DND-41 (cell line): ENCODE measurements around the gene SLAIN2.
"Not testable (repeated sequence)": the region's sequence is repeated elsewhere in the genome, so short reads cannot be mapped to it uniquely, and the experiment has no call there.

Source experiments
- ATAC-seq: fragments of 200-7000 bp; cut with Tn5 transposase; 3 replicates; pipeline ENCODE4 v1.9.1; 2021; ENCODE audit warnings: low read depth; ENCODE audit not compliant: insufficient read depth
- DNase-seq: peaks from one replicate; pipeline ENCODE4 v3.0.0-alpha.2; 2020
- H2AFZ ChIP-seq: 2 replicates; pipeline ENCODE4 v1.6.0; 2012; ENCODE audit warnings: low read depth, low read length
- H3K27ac ChIP-seq: 2 replicates; pipeline ENCODE4 v1.5.1; 2012; ENCODE audit warnings: low read length, inconsistent platforms
- H3K27me3 ChIP-seq: fragments of 200-600 bp; sonication (generic); 2 replicates; pipeline ENCODE4 v1.6.0; 2012; ENCODE audit warnings: low read length, mild to moderate bottlenecking, inconsistent platforms; ENCODE audit not compliant: insufficient read depth, poor library complexity
- H3K36me3 ChIP-seq: 2 replicates; pipeline ENCODE4 v1.5.1; 2012; ENCODE audit warnings: low read length, inconsistent platforms; ENCODE audit not compliant: insufficient read depth
- H3K4me1 ChIP-seq: 2 replicates; pipeline ENCODE4 v1.5.1; 2012; ENCODE audit warnings: mild to moderate bottlenecking, low read length; ENCODE audit not compliant: insufficient read depth
- H3K4me2 ChIP-seq: 2 replicates; pipeline ENCODE4 v1.6.0; 2012; ENCODE audit warnings: mild to moderate bottlenecking, moderate library complexity, low read length, inconsistent platforms; ENCODE audit not compliant: insufficient read depth
- H3K4me3 ChIP-seq, 2 experiments: fragments of 200-600 bp in 1 of 2; shearing (Covaris generic) in 1 of 2; 2 replicates each; pipeline ENCODE4 v1.5.1; 2012 to 2016; ENCODE audit warnings: inconsistent platforms in 2 of 2, low read length in 2 of 2, mild to moderate bottlenecking in 2 of 2, low read depth in 1 of 2, moderate library complexity in 1 of 2
- H3K79me2 ChIP-seq: 2 replicates; pipeline ENCODE4 v1.6.0; 2012; ENCODE audit warnings: low read length, inconsistent platforms; ENCODE audit not compliant: insufficient read depth
- H3K9ac ChIP-seq: 2 replicates; pipeline ENCODE4 v1.6.0; 2012; ENCODE audit warnings: low read depth, mild to moderate bottlenecking, inconsistent platforms, low read length, moderate library complexity
- H3K9me3 ChIP-seq: 2 replicates; pipeline ENCODE4 v1.5.1; 2012; ENCODE audit warnings: low read length, moderate library complexity, mild to moderate bottlenecking, inconsistent platforms; ENCODE audit not compliant: insufficient read depth, severe bottlenecking
- H4K20me1 ChIP-seq: 2 replicates; pipeline ENCODE4 v1.6.0; 2012; ENCODE audit warnings: low read length; ENCODE audit not compliant: insufficient read depth
- EZH2 ChIP-seq: IDR thresholded peaks from 3 replicates; pipeline ENCODE4 v1.6.1; 2012; ENCODE audit warnings: borderline replicate concordance, low read depth, mild to moderate bottlenecking, moderate library complexity, low read length, inconsistent platforms; ENCODE audit not compliant: severe bottlenecking
- TF ChIP-seq, protein P1 (sequence below): IDR thresholded peaks from 2 replicates; pipeline ENCODE4 v1.5.1; 2012; ENCODE audit warnings: borderline replicate concordance, low read length, moderate library complexity, mild to moderate bottlenecking; ENCODE audit not compliant: poor library complexity, severe bottlenecking; ENCODE audit errors: extremely low read depth

Gene SLAIN2

DNA sequence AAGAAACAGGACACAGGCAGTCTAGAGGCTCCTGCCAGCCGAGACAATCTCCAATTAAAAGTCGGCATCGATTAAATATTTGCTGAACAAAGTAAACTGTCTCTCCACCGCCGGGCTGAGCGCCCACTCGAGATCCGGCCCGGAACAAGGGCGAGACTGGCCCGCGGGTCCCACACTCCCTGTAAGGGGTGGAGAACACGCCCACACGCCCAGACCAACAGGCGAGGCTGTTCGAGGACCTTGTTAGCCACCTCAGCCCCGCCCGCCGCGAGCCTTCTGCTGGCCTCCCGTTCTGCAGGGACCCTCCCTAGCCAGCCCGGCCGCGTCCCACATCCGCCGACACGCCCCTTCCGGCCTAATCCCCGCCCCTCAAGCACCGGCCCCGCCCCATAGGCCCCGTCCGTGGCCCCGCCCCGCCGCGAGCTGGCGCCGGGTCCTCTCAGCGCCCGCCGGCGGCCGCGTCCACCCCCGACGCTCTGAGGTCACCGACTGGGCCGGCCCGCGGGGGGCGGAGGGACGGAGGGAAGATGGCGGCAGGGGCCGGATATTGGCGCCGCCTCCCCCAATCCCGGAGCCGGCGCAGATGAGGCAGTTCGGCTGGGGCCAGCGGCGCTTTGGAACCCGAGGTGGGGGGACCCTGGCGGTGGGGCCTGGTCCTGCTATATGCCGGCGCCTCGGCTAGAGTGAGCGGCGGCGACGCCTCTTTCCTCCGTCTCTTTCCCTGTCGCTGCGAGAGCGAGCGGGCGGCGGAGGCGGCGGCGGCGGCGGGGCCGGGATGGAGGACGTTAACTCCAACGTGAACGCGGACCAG, at the start of gene SLAIN2:
TSS of gene SLAIN2 (plus strand) at position 565 of the 811 bp plus-strand sequence. CDS start at position 776, 211 bp downstream.
- Histone ChIP-seq H2AFZ (peak within 1 kb of the TSS; percentile 88), H3K4me3 (peak within 1 kb of the TSS; percentile 78 to 82), H3K36me3 (no peaks in the 10 kb centered on the region), H3K9me3 (no peaks in the 10 kb centered on the region), H3K4me2 (peak within 1 kb of the TSS; percentile 80), H3K79me2 (peaks cover 47% of the 10 kb centered on the region), H4K20me1 (peaks cover 28% of the 10 kb centered on the region; the same call in 1 of the 2 replicates), H3K27ac (peak within 1 kb of the TSS; percentile 94), H3K27me3 (no peaks in the 10 kb centered on the region), H3K9ac (peak within 1 kb of the TSS; percentile 88), H3K4me1 (peaks cover 36% of the 10 kb centered on the region)
- TF ChIP-seq EZH2, result no peak
- TF ChIP-seq, protein P1, sequence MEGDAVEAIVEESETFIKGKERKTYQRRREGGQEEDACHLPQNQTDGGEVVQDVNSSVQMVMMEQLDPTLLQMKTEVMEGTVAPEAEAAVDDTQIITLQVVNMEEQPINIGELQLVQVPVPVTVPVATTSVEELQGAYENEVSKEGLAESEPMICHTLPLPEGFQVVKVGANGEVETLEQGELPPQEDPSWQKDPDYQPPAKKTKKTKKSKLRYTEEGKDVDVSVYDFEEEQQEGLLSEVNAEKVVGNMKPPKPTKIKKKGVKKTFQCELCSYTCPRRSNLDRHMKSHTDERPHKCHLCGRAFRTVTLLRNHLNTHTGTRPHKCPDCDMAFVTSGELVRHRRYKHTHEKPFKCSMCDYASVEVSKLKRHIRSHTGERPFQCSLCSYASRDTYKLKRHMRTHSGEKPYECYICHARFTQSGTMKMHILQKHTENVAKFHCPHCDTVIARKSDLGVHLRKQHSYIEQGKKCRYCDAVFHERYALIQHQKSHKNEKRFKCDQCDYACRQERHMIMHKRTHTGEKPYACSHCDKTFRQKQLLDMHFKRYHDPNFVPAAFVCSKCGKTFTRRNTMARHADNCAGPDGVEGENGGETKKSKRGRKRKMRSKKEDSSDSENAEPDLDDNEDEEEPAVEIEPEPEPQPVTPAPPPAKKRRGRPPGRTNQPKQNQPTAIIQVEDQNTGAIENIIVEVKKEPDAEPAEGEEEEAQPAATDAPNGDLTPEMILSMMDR, result peak; percentile 39
- ATAC-seq (peak; percentile 81), DNase-seq (peak; percentile 97)

DNA sequence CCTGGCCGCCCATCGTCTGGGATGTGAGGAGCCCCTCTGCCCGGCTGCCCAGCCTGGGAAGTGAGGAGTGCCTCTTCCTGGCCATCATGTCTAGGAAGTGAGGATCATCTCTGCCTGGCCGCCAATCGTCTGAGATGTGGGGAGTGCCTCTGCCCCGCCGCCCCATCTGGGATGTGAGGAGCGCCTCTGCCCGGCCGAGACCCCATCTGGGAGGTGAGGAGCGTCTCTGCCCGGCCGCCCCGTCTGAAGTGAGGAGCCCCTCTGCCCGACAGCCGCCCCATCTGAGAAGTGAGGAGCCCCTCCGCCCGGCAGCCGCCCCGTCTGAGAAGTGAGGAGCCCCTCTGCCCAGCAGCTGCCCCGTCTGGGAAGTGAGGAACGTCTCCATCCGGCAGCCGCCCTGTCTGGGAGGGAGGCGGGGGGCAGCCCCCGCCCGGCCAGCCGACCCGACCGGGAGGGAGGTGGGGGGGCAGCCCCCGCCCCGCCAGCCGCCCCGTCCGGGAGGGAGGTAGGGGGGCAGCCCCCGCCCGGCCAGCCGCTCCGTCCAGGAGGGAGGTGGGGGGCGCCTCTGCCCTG, 49.0 kb upstream of the SLAIN2 start:
- H2AFZ ChIP-seq, H4K20me1 ChIP-seq, H3K79me2 ChIP-seq, H3K27ac ChIP-seq, H3K4me1 ChIP-seq, H3K36me3 ChIP-seq, H3K9me3 ChIP-seq, DNase-seq, H3K27me3 ChIP-seq, H3K9ac ChIP-seq, ATAC-seq, H3K4me3 ChIP-seq, H3K4me2 ChIP-seq: not testable (repeated sequence)

DNA sequence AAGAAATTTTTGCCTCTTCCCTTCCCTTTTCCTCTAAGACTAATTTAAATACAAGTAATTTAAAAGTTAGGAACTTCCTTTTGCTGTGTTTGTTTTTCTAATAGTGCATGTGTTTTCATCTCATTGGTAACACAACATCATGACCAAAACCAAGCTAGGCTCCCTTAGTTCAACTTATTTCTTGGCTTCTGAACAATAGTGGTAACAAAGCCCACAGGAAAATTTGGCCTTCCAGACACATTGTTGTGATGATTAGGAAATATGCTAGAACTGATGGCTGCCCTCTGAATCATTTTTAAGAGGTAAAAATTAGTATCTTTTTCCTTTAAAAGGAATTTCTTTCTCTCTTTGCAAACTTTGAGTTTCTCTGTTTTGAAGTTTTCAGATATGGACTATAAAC, 46.2 kb upstream of the SLAIN2 start:
- Histone ChIP-seq H3K4me1 (no peaks in the 10 kb centered on the region), H3K9me3 (no peaks in the 10 kb centered on the region), H3K79me2 (no peaks in the 10 kb centered on the region), H3K9ac (no peak overlapping the region), H2AFZ (no peak overlapping the region), H3K36me3 (no peaks in the 10 kb centered on the region), H3K27me3 (no peaks in the 10 kb centered on the region), H3K4me3 (no peak overlapping the region), H3K27ac (no peak overlapping the region), H4K20me1 (no peaks in the 10 kb centered on the region), H3K4me2 (no peak overlapping the region)
- TF ChIP-seq, protein P1, result no peak
- no peak for TF ChIP-seq EZH2
- no peak for DNase-seq
- no peak for ATAC-seq

DNA sequence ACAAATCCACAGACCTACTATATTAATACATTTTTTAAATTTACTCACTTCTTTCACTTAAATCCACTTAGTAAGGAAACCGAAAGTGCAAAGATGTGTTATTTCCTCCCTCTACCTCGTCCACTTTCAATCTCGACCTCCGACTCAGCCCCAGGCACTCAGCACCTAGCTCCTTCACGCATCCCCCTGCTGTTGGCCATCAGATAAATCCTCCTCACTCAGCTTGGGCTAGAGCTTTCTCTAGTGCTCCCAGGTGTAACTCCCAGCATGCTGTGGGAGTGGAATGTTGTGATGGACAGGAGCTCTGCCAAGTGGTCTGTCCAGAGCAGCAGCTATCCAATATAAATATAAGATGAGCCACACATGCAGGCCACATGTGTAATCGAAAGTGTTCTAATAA, 45.0 kb upstream of the SLAIN2 start:
- H3K4me2 ChIP-seq, result no peak overlapping the region
- H3K27ac ChIP-seq, result no peak overlapping the region
- H3K9me3 ChIP-seq, result no peaks in the 10 kb centered on the region
- H3K4me1 ChIP-seq, result no peaks in the 10 kb centered on the region
- no peak for ATAC-seq
- H3K36me3 ChIP-seq, result no peaks in the 10 kb centered on the region
- H4K20me1 ChIP-seq, result no peaks in the 10 kb centered on the region
- no peaks in the 10 kb centered on the region for H3K27me3 ChIP-seq
- no peak for DNase-seq
- no peak for TF ChIP-seq EZH2
- TF ChIP-seq, protein P1, result no peak
- no peaks in the 10 kb centered on the region for H3K79me2 ChIP-seq
- no peak overlapping the region for H3K9ac ChIP-seq
- no peak overlapping the region for H2AFZ ChIP-seq
- H3K4me3 ChIP-seq, result no peak overlapping the region
